ENCODE measurements around the gene RGS7. TPM values are rescaled to one million over a fixed set of nuclear protein-coding genes. Genes with fewer than 3 reads are reported as not detected.

Gene RGS7
- total RNA-seq, 2 experiments from 2014 or later = not detected

DNA sequence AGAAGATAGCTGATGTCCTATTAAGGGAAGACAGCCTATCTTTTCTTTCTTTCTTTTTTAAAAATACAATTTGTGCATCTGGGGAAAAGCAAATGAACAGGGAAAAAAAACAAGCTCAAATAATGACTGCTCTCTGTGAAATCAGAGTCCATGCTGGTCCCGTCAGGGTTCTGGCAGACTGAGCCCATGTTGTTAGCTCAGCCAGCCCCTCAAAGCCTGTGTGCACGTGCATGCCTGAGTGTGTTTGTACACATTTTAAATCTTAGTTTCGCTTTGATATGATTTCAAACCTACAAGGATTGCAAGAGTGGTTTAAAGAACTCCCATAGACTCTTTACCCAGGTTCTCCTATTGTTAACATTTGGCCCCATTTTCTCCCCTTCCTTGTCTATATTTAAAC is 513.2 kb downstream of the RGS7 start:
- Mint-ChIP-seq H3K36me3 (ENCODE audit: low read depth) (no peaks in the 10 kb centered on the region), H3K4me3 (no peak overlapping the region), H3K27me3 (no peaks in the 10 kb centered on the region), H3K9me3 (peaks cover 14% of the 10 kb centered on the region), H3K27ac (no peak overlapping the region), H3K4me1 (ENCODE audit: low read depth) (no peaks in the 10 kb centered on the region)
- no peak overlapping the region for H3K4me3 ChIP-seq (ENCODE audit: low read length)
- ATAC-seq (ENCODE audit: poor library complexity) (no peak), DNase-seq (no peak)
- H3K27ac ChIP-seq (ENCODE audit: low read depth in 1 of 2, low read length in 2 of 2) = no peak overlapping the region
- no peaks in the 10 kb centered on the region for H3K4me1 ChIP-seq (ENCODE audit: insufficient read depth, low read length)
- H3K27me3 ChIP-seq (ENCODE audit: control insufficient read depth in 1 of 2, insufficient read depth in 2 of 2, low read length in 2 of 2) = no peaks in the 10 kb centered on the region
- H3K9me3 ChIP-seq (ENCODE audit: control insufficient read depth in 1 of 2, insufficient read depth in 1 of 2, low read length in 2 of 2) = peaks cover 0 to 11% of the 10 kb centered on the region in 2 experiments
- CTCF ChIA-PET = no interaction called here
- POLR2A ChIA-PET = no interaction called here
- no peaks in the 10 kb centered on the region for H3K36me3 ChIP-seq (ENCODE audit: insufficient read depth, low read length)
- intact Hi-C loops (cut with DNase I, micrococcal nuclease) = no loop called here
- TF ChIP-seq, protein P1, sequence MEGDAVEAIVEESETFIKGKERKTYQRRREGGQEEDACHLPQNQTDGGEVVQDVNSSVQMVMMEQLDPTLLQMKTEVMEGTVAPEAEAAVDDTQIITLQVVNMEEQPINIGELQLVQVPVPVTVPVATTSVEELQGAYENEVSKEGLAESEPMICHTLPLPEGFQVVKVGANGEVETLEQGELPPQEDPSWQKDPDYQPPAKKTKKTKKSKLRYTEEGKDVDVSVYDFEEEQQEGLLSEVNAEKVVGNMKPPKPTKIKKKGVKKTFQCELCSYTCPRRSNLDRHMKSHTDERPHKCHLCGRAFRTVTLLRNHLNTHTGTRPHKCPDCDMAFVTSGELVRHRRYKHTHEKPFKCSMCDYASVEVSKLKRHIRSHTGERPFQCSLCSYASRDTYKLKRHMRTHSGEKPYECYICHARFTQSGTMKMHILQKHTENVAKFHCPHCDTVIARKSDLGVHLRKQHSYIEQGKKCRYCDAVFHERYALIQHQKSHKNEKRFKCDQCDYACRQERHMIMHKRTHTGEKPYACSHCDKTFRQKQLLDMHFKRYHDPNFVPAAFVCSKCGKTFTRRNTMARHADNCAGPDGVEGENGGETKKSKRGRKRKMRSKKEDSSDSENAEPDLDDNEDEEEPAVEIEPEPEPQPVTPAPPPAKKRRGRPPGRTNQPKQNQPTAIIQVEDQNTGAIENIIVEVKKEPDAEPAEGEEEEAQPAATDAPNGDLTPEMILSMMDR (IDR thresholded peaks at IDR 0.05) = no peak

DNA sequence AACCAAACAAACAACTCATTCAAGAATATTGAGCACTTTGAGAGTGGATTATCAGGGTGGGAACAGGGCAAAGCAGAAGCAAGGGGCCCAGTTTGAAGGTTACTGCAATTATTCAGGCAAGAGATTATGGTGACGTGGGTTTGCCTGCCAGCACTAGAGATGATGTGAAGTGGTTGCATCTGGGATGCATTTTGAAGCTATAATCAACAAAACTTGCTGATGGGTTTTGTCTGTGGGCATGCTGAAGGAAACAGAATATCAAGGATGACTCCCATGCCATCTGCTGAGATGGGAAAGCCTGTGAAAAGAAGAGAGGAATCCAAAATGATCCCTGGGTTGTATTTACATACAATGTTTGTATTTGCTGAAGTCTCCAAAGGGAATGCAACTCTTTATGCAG is 520.7 kb downstream of the RGS7 start:
- no peaks in the 10 kb centered on the region for H3K36me3 Mint-ChIP-seq (ENCODE audit: low read depth)
- H3K9me3 Mint-ChIP-seq = peaks cover 16% of the 10 kb centered on the region

DNA sequence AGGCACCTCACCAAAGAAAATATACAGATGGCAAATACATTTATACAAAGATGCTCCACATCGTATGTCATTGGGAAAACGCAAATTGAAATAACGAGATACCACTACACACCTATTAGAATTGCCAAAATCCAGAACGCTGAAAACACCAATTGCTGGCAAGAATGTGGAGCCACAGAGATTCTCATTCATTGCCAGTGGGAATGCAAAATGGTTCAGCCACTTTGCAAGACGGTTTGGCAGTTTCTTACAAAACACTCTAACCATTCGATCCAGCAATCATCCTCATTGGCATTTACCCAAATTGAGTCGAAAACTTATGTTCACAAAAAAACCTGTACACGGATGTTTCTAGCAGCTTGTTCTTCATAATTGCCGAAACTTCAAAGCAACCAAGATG is 521.7 kb downstream of the RGS7 start:
- H3K9me3 ChIP-seq (ENCODE audit: control insufficient read depth in 1 of 2, insufficient read depth in 1 of 2, low read length in 2 of 2) = peaks cover 0 to 13% of the 10 kb centered on the region in 2 experiments
- no peaks in the 10 kb centered on the region for H3K36me3 ChIP-seq (ENCODE audit: insufficient read depth, low read length)
- TF ChIP-seq, protein P1 (IDR thresholded peaks at IDR 0.05) = no peak
- Mint-ChIP-seq H3K4me1 (ENCODE audit: low read depth) (no peaks in the 10 kb centered on the region), H3K36me3 (ENCODE audit: low read depth) (no peaks in the 10 kb centered on the region), H3K27ac (no peak overlapping the region), H3K27me3 (no peaks in the 10 kb centered on the region), H3K9me3 (peaks cover 16% of the 10 kb centered on the region), H3K4me3 (no peak overlapping the region)
- no peak overlapping the region for H3K27ac ChIP-seq (ENCODE audit: low read depth in 1 of 2, low read length in 2 of 2)
- H3K4me1 ChIP-seq (ENCODE audit: insufficient read depth, low read length) = no peaks in the 10 kb centered on the region
- POLR2A ChIA-PET = no interaction called here
- H3K27me3 ChIP-seq (ENCODE audit: control insufficient read depth in 1 of 2, insufficient read depth in 2 of 2, low read length in 2 of 2) = no peaks in the 10 kb centered on the region
- CTCF ChIA-PET = no interaction called here
- intact Hi-C loops (cut with DNase I, micrococcal nuclease) = no loop called here
- H3K4me3 ChIP-seq (ENCODE audit: low read length) = no peak overlapping the region
- DNase-seq = no peak
- ATAC-seq (ENCODE audit: poor library complexity) = no peak

More for the DNA sequence above, 520.7 kb downstream of the RGS7 start:
- Histone ChIP-seq H3K4me3 (ENCODE audit: low read length) (no peak overlapping the region), H3K36me3 (ENCODE audit: insufficient read depth, low read length) (no peaks in the 10 kb centered on the region), H3K27ac (ENCODE audit: low read depth in 1 of 2, low read length in 2 of 2) (no peak overlapping the region), H3K9me3 (ENCODE audit: control insufficient read depth in 1 of 2, insufficient read depth in 1 of 2, low read length in 2 of 2) (peaks cover 0 to 14% of the 10 kb centered on the region in 2 experiments), H3K4me1 (ENCODE audit: insufficient read depth, low read length) (no peaks in the 10 kb centered on the region), H3K27me3 (ENCODE audit: control insufficient read depth in 1 of 2, insufficient read depth in 2 of 2, low read length in 2 of 2) (no peaks in the 10 kb centered on the region)
- Mint-ChIP-seq H3K27me3 (no peaks in the 10 kb centered on the region), H3K4me3 (no peak overlapping the region), H3K4me1 (ENCODE audit: low read depth) (no peaks in the 10 kb centered on the region), H3K27ac (no peak overlapping the region)
- ChIA-PET POLR2A (no interaction called here), CTCF (no interaction called here)
- TF ChIP-seq, protein P1 (IDR thresholded peaks at IDR 0.05) = no peak
- no peak for DNase-seq
- no peak for ATAC-seq (ENCODE audit: poor library complexity)
- intact Hi-C loops (cut with DNase I, micrococcal nuclease) = no loop called here
